ENCODE data around the gene OSBPL5. TPM values are rescaled to one million over a fixed set of nuclear protein-coding genes. Genes with fewer than 3 reads are reported as not detected.
A peak's percentile ranks its signal among the peaks of the same experiment; 100 is the strongest.

Gene OSBPL5
- total and polyA plus RNA-seq, 3 experiments from 2014 or later = 2.6 to 8.5 (median 2.7) TPM

DNA sequence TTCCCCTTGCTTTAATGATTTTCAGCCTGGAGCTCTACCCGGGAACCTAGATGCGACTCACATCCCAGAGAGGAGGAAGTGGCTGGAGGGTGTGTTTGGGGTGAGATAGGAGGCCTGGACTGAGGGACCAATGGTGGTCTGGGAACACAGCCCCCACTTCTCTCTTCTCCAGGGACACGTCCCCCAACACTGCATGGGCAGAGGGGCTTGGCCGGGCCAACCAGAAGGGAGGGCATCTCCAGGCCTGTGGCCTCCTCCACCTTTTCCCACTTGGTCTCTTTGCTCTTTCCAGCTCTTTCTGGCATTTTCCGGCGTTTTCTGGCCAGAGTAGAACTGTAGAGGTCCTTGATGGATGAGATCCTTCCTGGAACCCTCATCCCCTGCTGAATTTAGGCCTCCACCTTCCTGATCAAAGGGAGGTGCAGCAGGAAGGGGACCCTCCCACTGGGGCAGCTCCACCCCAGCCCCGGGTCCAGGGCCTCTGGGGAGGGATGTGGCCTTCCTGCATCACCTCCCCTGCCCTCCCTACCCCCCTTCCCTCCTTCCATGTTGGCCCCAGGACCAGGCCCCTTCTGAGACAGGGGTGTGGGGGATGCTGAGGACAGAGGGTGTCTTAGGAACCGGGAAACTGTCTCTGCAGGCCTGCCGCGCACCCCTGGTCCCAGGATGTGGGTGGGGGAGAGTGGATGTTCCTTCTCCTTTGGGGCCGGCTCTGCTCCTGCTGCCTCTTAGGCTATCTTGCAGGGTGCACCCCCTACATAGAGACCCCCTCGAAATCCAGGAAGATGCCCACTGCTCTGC, 29.1 kb upstream of the OSBPL5 start:
- Histone ChIP-seq H3K27me3 (ENCODE audit: insufficient read depth, low read length, poor library complexity, severe bottlenecking) (no peaks in the 10 kb centered on the region), H3K36me3 (ENCODE audit: insufficient read depth, low read length) (no peaks in the 10 kb centered on the region), H3K4me3 (ENCODE audit: low read length) (no peak overlapping the region), H3K9me3 (ENCODE audit: low read length) (no peaks in the 10 kb centered on the region), H3K27ac (ENCODE audit: low read depth, low read length) (no peak overlapping the region), H3K4me1 (ENCODE audit: insufficient read depth, low read length) (no peaks in the 10 kb centered on the region)
- POLR2A ChIA-PET = no interaction called here
- Mint-ChIP-seq H3K9me3 (no peaks in the 10 kb centered on the region), H3K27ac (no peak overlapping the region), H3K4me1 (no peaks in the 10 kb centered on the region), H3K27me3 (peaks cover 4% of the 10 kb centered on the region in 2 donors), H3K36me3 (no peaks in the 10 kb centered on the region), H3K4me3 (no peak overlapping the region)
- peak in 1 of 5 donors; percentile 29 for DNase-seq
- CTCF ChIA-PET = no interaction called here

DNA sequence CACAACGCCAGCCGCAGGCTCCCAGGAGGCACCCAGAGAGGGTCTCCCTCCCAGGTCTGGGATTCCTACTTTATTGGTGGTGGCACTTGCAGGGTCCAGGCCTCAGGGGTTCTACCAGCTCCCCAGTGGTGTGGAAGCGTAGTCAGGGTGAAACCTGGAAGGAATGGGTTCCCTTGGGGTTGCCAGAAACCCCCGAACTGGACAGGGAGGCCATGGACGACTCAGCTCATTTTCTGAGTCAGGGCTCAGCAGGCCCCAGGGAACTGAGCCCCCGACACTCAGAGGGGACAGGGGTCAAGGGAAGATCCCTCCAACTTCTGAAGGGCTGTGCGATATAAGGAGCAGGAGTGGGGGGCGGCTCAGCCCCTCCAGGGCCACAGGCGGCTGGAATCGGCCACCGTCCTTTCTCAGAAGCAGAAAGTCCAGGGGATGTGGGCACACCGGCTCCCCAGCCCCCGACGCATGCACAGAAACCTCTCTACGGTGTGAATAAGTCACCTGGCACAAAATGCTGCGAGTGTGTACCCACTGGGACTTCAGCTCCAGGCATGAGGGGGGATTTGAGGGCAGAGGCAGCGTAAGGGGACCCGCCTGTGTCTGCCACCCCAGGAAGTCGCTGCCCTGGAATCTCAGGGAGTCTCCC, 28.4 kb upstream of the OSBPL5 start:
- POLR2A ChIA-PET = no interaction called here
- Mint-ChIP-seq H3K27me3 (peaks cover 2 to 4% of the 10 kb centered on the region in 2 donors), H3K27ac (no peak overlapping the region), H3K4me3 (no peak overlapping the region), H3K9me3 (no peaks in the 10 kb centered on the region), H3K36me3 (no peaks in the 10 kb centered on the region), H3K4me1 (no peaks in the 10 kb centered on the region)
- Histone ChIP-seq H3K36me3 (ENCODE audit: insufficient read depth, low read length) (no peaks in the 10 kb centered on the region), H3K9me3 (ENCODE audit: low read length) (no peaks in the 10 kb centered on the region), H3K4me3 (ENCODE audit: low read length) (no peak overlapping the region), H3K4me1 (ENCODE audit: insufficient read depth, low read length) (no peaks in the 10 kb centered on the region), H3K27me3 (ENCODE audit: insufficient read depth, low read length, poor library complexity, severe bottlenecking) (no peaks in the 10 kb centered on the region), H3K27ac (ENCODE audit: low read depth, low read length) (no peak overlapping the region)
- peak in 1 of 5 donors; percentile 44 for DNase-seq
- CTCF ChIA-PET = no interaction called here

DNA sequence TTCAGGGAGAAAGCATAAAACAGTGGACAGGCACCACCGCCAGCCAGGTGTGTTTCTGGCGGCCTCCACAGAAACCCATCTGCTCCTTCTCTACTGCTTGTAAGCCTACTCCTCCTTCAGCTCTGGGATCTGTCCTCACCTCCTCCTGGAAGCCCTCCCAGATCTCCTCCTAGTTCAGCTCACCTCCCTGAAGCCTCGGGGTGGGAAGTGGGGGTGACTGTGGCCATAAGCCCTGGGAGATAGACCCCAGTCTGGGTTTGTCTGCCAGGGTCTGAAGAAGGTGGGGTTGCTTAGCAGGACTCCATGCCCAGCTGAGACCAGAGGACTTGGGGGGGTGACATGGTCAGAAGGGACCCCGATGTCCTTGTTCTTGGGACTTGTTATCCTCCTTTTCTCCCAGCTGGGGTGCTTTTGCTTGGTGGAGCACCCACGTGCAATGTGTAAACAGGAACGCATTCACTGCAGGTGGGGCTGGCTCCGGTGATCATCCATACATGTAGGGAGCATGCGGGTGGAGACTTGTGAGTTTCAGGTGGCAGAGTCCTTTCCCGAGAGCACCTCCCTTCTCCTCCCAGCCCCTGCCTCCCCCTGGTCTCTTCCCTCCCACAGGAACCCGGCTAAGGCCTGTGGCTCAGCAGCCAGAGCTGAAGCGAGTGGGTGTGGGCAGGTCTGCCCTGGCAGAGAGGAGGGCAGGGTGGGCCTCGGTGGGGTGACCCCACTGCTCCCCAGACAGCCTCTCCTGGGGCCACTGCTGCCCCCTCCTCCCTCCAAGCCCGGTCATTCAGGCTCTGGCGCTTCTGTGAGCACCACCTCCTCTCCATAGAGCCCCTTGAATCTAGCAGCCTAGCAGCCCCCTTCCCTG, 27.6 kb upstream of the OSBPL5 start:
- Histone ChIP-seq H3K27me3 (ENCODE audit: insufficient read depth, low read length, poor library complexity, severe bottlenecking) (no peaks in the 10 kb centered on the region), H3K9me3 (ENCODE audit: low read length) (no peaks in the 10 kb centered on the region), H3K4me1 (ENCODE audit: insufficient read depth, low read length) (no peaks in the 10 kb centered on the region), H3K36me3 (ENCODE audit: insufficient read depth, low read length) (no peaks in the 10 kb centered on the region), H3K4me3 (ENCODE audit: low read length) (no peak overlapping the region), H3K27ac (ENCODE audit: low read depth, low read length) (no peak overlapping the region)
- Mint-ChIP-seq H3K4me3 (no peak overlapping the region), H3K9me3 (no peaks in the 10 kb centered on the region), H3K4me1 (no peaks in the 10 kb centered on the region), H3K27ac (peak overlapping the region in 1 of 8 donors; percentile 87), H3K27me3 (peaks cover 3 to 4% of the 10 kb centered on the region in 2 donors), H3K36me3 (no peaks in the 10 kb centered on the region)
- DNase-seq = peak in 1 of 5 donors; percentile 24
- POLR2A ChIA-PET = no interaction called here
- CTCF ChIA-PET = no interaction called here

DNA sequence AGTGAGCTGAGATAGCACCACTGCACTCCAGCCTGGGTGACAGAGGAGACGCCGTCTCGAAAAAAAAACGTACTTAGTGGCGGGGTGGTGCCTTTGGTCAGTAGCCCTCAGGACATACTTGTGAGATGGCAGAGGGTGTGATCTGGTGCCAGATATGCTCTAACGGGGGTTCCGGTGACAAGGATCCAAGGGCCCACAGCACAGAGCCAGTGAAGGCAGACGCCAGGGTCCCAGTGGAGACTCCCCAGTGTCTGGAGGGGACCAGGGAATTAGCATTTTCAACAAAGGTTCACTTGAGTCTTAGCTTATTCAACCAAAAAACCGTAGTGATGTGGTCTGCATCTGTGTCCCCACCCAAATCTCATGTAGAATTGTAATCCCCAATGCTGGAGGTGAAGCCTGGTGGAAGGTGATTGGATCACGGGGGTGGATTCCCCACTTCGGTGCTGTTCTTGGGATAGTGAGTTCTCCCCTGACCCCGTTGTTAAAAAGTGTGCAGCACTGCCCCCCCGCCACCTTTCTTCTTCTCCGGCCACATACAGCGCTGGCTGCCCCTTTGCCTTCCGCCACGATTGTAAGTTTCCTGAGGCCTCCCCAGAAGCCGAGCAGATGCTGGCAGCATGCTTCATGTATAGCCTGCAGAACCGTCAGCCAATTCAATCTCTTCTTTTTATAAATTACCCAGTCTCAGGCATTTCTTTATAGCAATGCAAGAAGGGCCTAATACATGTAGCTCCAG, 26.6 kb upstream of the OSBPL5 start:
- DNase-seq = peak in 1 of 5 donors; percentile 15
- Histone ChIP-seq H3K4me3 (ENCODE audit: low read length) (no peak overlapping the region), H3K27ac (ENCODE audit: low read depth, low read length) (no peak overlapping the region), H3K4me1 (ENCODE audit: insufficient read depth, low read length) (no peaks in the 10 kb centered on the region), H3K9me3 (ENCODE audit: low read length) (no peaks in the 10 kb centered on the region), H3K36me3 (ENCODE audit: insufficient read depth, low read length) (no peaks in the 10 kb centered on the region), H3K27me3 (ENCODE audit: insufficient read depth, low read length, poor library complexity, severe bottlenecking) (no peaks in the 10 kb centered on the region)
- Mint-ChIP-seq H3K27ac (peak overlapping the region in 1 of 8 donors; percentile 87), H3K9me3 (no peaks in the 10 kb centered on the region), H3K27me3 (peaks cover 4 to 6% of the 10 kb centered on the region in 2 donors), H3K36me3 (no peaks in the 10 kb centered on the region), H3K4me3 (no peak overlapping the region), H3K4me1 (no peaks in the 10 kb centered on the region)
- POLR2A ChIA-PET = no interaction called here
- CTCF ChIA-PET = no interaction called here

DNA sequence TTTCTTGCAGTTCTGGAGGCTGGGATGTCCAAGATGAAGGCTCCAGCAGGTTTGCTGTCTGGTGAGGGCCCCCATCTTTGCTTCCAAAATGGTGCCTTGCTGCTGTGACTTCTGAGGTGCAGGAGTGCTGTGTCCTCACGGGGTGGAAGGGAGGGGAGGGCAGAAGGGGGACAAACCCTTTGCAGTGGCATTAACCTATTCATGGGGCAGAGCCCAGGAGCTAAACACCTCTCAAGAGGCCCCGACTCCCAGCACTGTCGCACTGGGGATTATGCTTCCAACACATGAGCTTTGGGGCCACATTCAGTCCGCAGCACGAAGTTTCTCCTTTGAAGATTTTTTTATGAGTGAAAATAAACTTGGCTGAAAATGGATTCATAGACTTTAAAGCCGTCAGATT, 25.5 kb upstream of the OSBPL5 start:
- no peak overlapping the region for H3K4me3 Mint-ChIP-seq
- DNase-seq = peak in 1 of 5 donors; percentile 21
- H3K9me3 Mint-ChIP-seq = no peaks in the 10 kb centered on the region
- no peak overlapping the region for H3K27ac Mint-ChIP-seq
- H3K4me1 Mint-ChIP-seq = no peaks in the 10 kb centered on the region
- H3K9me3 ChIP-seq (ENCODE audit: low read length) = no peaks in the 10 kb centered on the region
- ChIA-PET CTCF (no interaction called here), POLR2A (no interaction called here)
- no peak overlapping the region for H3K4me3 ChIP-seq (ENCODE audit: low read length)
- no peaks in the 10 kb centered on the region for H3K4me1 ChIP-seq (ENCODE audit: insufficient read depth, low read length)
- H3K36me3 Mint-ChIP-seq = no peaks in the 10 kb centered on the region
- no peaks in the 10 kb centered on the region for H3K36me3 ChIP-seq (ENCODE audit: insufficient read depth, low read length)
- no peaks in the 10 kb centered on the region for H3K27me3 ChIP-seq (ENCODE audit: insufficient read depth, low read length, poor library complexity, severe bottlenecking)
- no peak overlapping the region for H3K27ac ChIP-seq (ENCODE audit: low read depth, low read length)
- H3K27me3 Mint-ChIP-seq = peaks cover 4 to 6% of the 10 kb centered on the region in 2 donors

GRCh38 chr11:3189886-3190583, 24.9 kb upstream of the OSBPL5 start:
- no peaks in the 10 kb centered on the region for H3K36me3 Mint-ChIP-seq
- Histone ChIP-seq H3K4me3 (ENCODE audit: low read length) (no peak overlapping the region), H3K4me1 (ENCODE audit: insufficient read depth, low read length) (no peaks in the 10 kb centered on the region), H3K27ac (ENCODE audit: low read depth, low read length) (no peak overlapping the region), H3K9me3 (ENCODE audit: low read length) (no peaks in the 10 kb centered on the region), H3K27me3 (ENCODE audit: insufficient read depth, low read length, poor library complexity, severe bottlenecking) (no peaks in the 10 kb centered on the region), H3K36me3 (ENCODE audit: insufficient read depth, low read length) (no peaks in the 10 kb centered on the region)
- ChIA-PET POLR2A (no interaction called here), CTCF (no interaction called here)
- peaks cover 4 to 6% of the 10 kb centered on the region in 2 donors for H3K27me3 Mint-ChIP-seq
- H3K27ac Mint-ChIP-seq = peak overlapping the region in 1 of 8 donors; percentile 21
- no peak overlapping the region for H3K4me3 Mint-ChIP-seq
- H3K4me1 Mint-ChIP-seq = no peaks in the 10 kb centered on the region
- no peaks in the 10 kb centered on the region for H3K9me3 Mint-ChIP-seq
- no peak for DNase-seq

DNA sequence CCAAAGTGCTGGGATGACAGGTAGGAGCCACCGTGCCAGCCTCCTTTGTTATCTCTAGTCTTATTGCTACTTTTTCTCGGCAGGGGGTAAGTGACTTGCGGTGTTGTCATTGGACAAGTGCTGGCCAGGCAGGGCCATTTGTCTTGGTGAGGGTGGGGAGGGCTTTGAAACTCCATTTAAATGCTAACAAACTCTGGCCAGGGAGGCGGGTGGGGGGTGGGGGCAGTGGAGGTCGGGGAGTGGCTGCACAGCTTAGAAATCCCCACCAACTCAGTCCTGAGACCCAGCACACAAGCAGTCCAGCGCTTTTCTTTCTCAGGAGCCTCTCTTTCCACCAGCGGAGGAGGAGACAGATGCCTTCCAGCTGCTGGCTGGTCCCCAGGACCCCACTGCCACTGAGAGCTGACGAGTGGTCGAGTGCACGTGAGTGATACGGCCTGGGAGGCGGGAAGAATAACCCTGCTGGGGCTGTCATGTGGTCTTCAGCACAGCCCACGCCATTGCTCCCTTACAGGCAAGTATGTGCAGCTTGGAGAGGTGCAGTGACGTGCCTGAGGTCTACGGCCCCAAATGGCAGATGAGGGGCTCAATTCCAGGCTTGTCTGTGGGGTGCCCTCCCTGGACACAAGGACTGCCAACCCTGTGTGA, 24.2 kb upstream of the OSBPL5 start:
- CTCF ChIA-PET = no interaction called here
- peak overlapping the region in 1 of 7 donors; percentile 18 for H3K4me3 Mint-ChIP-seq
- H3K27me3 Mint-ChIP-seq = peaks cover 0 to 6% of the 10 kb centered on the region in 2 donors
- POLR2A ChIA-PET = no interaction called here
- no peaks in the 10 kb centered on the region for H3K9me3 Mint-ChIP-seq
- no peaks in the 10 kb centered on the region for H3K4me1 ChIP-seq (ENCODE audit: insufficient read depth, low read length)
- no peaks in the 10 kb centered on the region for H3K9me3 ChIP-seq (ENCODE audit: low read length)
- H3K27ac Mint-ChIP-seq = no peak overlapping the region
- H3K27ac ChIP-seq (ENCODE audit: low read depth, low read length) = no peak overlapping the region
- peak in 1 of 5 donors; percentile 25 for DNase-seq
- H3K4me3 ChIP-seq (ENCODE audit: low read length) = no peak overlapping the region
- H3K36me3 ChIP-seq (ENCODE audit: insufficient read depth, low read length) = no peaks in the 10 kb centered on the region
- H3K4me1 Mint-ChIP-seq = no peaks in the 10 kb centered on the region
- no peaks in the 10 kb centered on the region for H3K36me3 Mint-ChIP-seq
- no peaks in the 10 kb centered on the region for H3K27me3 ChIP-seq (ENCODE audit: insufficient read depth, low read length, poor library complexity, severe bottlenecking)

Data from CD8-positive, alpha-beta memory T cell (primary cell).